ENCODE data around the gene SNX1.
"Not testable (repeated sequence)": the region's sequence is repeated elsewhere in the genome, so short reads cannot be mapped to it uniquely, and the experiment has no call there.

The SNX1 gene

GRCh38 chr15:64073496-64073895 is 22.3 kb upstream of the SNX1 start:
- not testable (repeated sequence) for FAIRE-seq

- FAIRE-seq: no peak
Measured at GRCh38 chr15:64082757-64083156, 13.0 kb upstream of the SNX1 start.

DNA sequence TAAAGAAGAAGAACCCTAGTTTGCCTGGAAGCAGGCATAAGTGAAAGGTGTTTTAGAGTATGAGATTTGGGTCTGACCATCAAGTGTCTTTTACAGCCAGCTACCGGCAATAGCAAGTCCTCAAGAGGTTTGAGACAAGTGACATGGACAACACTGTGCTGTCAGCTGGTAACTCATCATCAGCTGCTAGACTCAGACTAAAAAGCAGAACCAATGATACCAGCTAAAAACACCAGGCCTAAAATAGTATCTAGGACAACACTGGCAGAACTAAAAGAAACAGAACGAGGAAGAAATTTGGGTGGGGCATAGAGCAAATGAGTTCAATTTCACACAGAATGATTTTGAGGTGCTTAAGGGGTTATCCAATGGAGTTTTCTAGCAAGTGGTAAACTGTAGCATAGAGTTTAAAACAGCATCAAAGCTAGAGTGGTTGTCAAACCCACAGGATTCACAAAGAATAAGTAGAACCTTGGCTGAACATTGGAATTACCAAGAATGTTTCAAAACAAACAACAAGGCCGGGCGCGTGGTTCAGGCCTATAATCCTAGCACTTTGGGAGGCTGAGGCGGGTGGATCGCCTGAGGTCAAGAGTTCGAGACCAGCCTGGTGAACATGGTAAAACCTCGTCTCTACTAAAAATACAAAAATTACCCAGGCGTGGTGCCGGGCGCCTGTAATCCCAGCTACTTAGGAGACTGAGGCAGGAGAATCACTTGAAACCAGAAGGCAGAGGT is 6.1 kb upstream of the SNX1 start:
- FAIRE-seq: no peak

- FAIRE-seq: no peak
Measured at GRCh38 chr15:64090527-64090926, 5.3 kb upstream of the SNX1 start.

- FAIRE-seq: no peak
Measured at GRCh38 chr15:64092075-64092820, 3.5 kb upstream of the SNX1 start.

DNA sequence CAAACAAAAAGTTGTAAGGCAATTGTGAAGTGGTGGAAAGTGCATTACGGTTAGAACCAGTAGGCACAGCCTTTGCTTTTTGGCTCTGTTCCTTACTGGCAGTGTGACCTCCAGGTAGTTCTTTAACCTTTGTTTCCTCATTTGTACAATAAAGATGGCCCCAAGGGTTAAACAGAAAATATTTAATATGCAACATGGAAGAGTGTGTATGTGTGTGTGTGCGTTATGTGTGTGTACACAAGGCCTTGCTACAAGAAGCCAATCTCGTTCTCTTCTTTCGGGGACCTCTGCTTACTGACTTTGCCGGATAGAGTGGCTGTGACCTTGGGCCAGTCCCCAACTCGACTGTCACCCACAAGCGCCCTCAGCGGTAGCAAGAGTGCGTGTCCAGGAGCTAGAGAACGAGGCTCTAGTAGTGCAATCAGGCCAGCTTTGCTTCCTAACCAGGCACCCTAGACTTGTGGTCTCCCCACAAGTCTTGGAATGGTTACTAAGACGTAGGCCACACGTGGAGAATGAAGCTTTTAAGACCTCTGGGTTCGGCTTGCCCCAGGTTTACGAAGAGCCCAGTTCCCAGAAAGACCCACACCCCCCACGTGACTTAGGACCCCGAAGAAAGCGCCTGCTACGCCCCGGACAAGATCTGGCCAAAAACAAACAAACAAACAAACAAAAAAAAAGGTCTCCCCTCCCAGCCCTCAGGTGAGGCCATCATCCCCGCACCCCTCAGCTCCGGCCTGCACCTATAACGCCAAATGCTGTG is 2.7 kb upstream of the SNX1 start:
- no peak for FAIRE-seq

DNA sequence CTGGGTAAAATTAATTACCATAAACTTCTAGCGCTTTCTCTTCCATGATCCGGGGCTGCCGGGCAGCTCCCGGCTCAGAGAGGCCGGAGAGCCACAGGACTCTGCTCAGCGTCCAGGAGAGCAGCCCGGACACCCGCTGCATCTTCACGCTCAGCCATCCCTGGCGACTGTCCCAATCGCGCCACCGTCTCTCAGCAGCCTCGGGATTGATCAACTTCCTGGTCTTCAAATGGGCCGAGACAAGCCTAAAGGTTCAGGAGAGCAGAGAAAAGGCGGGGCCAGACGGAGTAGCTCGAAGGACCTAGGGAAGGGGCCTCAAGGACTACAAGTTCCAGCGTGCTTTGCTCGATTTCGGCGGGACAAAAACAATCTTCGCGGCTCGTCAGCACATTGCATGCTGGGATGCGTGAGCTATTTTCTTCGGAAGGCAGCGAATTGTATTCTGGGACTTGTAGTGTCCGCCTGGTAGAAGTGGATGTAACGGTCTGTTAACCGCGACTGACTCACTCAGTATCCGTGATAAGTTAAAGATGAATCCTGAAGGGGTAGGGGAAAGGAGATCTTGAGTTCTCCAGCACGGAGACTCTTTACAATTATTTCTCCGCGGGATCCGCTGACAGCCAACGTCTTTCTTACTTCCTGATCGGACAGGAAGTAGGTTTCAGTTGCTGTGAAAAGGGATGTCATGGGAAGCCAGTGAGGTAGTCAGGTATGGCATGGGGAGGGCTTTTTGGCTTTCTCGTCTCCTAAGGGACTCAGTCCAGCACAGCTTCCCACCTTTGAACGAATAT is 2.0 kb upstream of the SNX1 start, which contains the start of gene CIAO2A:
TSS of gene CIAO2A (minus strand) at position 212 of the 791 bp plus-strand sequence. CDS start at position 142, 70 bp downstream.
- peak; percentile 84 for FAIRE-seq

- FAIRE-seq: no peak
Measured at GRCh38 chr15:64095431-64095794, 369 bp upstream of the SNX1 start.

DNA sequence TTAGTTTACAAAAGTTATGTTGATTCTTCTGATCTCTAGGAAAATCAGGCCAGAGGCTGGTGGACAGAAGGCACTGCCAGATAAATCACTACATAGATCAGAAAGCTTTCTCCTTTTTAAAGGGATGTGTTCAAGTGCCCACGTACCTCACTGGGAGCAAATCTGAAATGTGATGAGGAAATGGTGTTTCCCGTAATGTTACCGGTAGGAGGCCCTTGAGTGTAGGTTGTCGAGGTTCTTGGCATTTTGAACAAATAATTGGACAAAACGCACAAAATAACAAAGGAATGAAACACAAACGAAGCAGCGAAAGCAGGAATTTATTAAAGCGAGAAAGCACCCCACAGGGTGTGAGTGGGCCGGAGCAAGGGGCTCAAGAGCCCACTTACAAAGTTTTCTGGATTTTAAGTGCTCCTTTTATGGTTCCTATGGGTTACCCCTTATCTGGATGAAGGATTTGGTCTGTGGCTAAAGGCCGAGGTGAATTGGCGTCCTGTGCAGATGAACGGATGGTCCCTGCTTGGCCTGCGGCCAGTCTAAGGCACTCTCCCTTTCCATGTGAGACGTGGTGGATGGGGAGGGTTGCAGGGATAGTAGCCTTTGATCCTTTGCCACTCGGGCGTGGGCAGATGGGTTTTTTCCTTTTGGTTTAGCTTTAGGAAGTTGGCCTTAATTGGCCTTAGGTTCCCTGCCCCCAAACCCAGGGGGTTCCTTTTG is 1.0 kb downstream of the SNX1 start:
- no peak for FAIRE-seq

DNA sequence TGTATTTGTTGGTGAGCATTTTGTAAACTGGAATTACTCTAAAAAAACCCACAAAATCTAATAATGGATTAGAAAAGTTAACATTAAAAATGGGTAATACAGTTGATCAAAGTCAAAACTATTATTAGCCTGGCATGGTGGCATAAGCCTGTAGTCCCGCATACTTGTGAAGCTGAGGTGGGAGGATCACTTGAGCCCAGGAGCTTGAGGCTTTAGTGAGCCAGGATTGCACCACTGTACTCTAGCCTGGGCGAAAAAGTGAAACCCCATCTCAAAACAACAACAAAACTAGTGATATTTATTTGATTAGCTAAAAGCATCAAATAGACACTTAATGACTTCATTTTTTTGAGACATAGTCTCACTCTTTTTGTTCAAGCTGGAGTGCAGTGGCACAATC is 3.6 kb downstream of the SNX1 start:
- no peak for FAIRE-seq

DNA sequence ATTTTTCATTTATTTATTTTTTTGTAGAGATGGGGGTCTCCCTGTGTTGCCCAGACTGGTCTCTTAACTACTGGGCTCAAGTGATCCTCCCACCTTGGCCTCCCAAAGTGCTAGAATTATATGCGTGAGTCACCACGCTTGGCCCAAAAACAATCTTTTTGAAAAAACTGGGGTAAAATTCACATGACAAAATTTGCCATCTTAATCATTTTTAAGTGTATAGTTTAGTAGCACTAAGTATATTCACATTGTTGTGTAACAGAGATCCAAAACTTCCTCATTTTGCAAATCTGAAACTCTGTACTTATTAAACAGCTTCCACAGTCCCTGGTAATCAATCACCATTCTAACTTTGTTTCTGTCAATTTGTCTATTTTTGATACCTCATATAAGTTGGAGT is 5.2 kb downstream of the SNX1 start:
- FAIRE-seq: no peak

DNA sequence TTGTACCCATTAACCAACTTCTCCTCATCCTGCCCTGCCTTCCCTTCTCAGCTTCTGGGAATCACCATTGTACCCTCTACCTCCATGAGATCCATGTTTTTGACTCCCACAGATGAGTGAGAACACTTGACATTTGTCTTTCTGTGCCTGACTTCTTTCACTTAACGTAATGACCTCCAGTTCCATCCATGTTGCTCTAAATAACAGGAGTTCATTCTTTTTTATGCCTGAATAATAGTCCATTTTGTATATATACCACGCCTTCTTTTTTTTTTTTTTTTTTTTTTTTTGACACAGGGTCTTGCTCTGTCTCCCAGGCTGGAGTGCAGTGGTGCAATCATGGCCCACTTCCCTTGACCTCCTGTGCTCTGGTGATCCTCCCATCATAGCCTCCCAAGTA is 6.7 kb downstream of the SNX1 start:
- FAIRE-seq: no peak

DNA sequence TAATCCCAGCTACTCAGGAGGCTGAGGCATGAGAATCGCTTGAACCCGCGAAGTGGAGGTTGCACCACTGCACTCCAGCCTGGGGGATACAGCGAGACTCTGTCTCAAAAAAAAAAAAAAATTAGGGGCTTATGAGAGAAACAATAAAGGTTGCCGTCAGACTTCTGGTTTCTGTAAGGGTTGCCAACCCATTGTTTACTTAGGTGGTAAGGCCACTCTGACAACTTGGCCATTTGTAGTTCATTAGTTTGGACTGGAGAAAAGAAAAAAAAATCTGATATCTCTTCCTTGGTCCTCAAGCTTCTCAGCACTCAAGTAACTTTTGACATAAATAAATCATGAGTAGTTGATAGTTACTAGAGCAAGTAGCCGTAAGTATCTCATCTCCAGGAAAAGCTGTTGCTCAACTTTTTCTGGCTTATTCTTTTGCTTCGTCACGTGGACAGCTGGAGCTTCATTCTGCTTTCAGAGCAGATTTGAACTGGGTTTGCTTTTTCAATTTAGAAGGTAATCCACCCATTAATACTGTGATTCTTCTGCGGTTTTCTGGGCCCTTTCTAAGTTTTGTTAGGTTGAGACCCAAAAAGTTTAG is 9.4 kb downstream of the SNX1 start:
- no peak for FAIRE-seq

DNA sequence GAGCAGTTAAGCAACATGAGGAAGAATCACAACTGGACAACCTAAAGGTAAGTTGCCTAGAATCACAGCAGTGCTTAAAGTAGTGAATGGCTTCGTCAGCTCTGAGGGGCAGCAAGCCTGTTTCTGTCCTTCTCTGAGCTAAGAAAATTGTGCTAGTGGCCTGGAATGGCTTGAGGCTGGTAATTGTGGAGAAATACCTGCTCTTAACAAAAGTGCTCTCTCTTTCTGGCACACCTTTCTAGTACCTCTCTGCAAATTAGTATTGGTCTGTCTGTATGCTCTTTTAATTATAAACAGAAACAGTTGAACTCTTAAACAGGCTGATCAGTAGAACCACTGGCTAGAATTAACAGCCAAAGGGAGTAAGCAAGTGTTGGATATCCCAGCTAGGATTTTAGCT is 11.6 kb downstream of the SNX1 start:
- FAIRE-seq: no peak

- FAIRE-seq: not testable (repeated sequence)
Measured at GRCh38 chr15:64110108-64110701, 14.4 kb downstream of the SNX1 start.

DNA sequence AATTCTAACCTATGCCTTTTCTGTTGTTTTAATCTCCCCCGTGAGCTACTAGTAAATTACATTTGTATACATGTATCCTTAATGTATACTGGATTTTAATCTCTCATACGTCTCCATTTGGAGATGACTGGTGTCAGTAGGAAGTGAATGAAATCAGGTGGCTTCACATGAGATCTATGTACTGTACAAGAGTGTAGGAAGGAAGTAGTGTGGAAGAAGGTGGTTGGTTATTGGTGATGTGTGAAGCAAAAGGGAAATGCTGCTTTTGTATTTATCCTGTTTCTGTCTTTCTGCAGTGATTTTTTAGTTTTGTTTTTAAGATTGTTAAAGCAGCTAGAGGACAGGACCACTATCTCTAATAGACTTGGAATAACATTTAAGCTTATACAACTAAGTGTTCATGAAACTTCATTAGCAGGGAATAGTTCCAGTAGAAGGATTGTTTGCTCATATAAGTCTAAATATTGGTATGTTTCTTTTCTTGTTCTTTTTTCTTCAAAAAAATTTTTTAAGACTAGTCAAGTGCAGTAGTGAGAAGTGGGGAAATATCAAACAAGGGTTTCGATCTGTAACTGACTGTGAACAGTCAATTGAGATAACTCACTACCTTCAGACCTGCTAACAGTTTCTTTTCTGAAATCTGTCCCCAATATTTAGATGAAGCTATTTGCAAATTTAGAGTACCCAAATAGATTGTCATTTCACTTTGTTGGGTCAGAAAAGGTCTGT is 15.3 kb downstream of the SNX1 start:
- no peak for FAIRE-seq

DNA sequence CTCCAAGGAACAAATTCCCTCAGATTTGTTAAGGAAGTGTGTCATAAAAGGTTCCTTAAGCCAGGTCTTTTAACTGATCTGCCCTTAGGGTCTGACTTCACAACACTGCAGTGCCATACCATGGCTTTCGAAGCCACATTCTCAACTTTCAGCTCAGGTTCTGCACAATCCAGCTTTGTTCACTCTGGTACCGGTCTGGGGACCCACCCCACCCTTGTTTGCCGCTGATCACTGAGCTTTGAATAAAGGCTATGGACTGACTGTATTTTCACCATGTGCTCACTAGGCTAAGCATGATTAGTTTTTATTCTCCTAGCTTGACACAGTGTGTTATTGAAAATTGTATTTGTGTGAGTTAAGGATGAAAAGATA is 15.9 kb downstream of the SNX1 start:
- no peak for FAIRE-seq

DNA sequence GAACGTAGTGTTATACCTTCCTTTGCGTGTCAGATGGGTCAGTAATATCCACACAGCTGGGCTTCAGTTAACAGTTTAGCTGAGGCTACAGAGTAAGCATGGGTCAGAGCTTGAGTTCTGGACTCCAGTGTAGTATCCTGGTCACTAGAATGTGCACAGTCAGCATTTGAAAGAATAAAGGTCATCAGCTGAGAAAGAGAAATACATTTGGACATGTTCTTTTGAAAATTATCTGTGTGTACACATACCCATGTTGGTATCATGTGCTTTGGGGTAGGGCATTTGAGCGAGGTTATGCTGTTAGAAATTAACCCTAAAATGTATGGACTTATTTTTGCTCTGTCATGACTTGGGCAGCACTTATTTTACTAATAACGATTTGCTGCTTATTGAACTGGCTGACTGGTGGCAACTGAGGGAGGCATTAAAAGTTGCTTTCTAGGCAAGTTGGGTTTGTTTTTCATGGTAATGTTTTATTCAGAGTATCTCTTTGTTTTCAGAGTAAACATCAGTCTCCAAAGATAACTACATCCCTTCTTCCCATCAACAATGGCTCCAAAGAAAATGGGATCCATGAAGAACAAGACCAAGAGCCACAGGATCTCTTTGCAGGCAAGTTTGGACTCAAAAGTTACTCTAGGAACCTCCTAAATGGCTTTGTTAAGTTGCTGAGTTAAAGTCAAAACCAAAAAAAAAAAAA is 16.4 kb downstream of the SNX1 start:
- no peak for FAIRE-seq

DNA sequence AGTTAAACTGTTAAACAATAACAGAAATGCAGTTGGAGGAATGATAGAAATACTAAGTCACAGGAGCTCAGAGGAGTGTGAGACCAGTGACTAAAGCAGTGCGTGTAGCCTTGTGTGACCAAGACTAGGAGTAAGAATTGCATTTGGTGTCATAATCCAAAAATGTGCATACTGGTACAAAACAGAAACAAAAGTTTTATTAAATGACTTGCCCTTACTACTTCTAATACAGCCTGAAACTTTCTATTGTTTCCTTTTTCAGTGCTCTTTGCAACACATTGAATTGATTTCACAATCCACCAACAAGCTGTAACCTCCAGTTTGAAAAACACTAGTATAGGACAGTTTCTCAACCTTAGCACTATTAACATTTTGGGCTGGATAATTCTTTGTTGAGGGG is 17.1 kb downstream of the SNX1 start:
- no peak for FAIRE-seq

Data from endometrium (tissue), 2 donors.